SK-N-SH treated with all-trans-retinoic acid at 6 μM for 48 hours (cell line): ENCODE data around the gene ERAL1.

Experiments
- ATAC-seq: fragments of 200-7000 bp; cut with Tn5 transposase; 3 replicates; pipeline ENCODE4 v1.9.1; 2020; ENCODE audit warnings: mild to moderate bottlenecking, moderate library complexity
- ARNTL ChIP-seq: fragments of 450-650 bp; formaldehyde crosslinking; IDR thresholded peaks from 2 replicates; pipeline ENCODE4 v1.5.0; 2020; ENCODE audit warnings: low read depth, mild to moderate bottlenecking, moderate library complexity, borderline replicate concordance
- BACH2 ChIP-seq: fragments of 250-450 bp; sonication (Bioruptor Pico); IDR thresholded peaks from 2 replicates; pipeline ENCODE4 v1.9.0; 2021; ENCODE audit warnings: mild to moderate bottlenecking, borderline replicate concordance
- CSDC2 ChIP-seq: fragments of 250-450 bp; sonication (Bioruptor Pico); IDR thresholded peaks from 2 replicates; pipeline ENCODE4 v1.5.0; 2020; ENCODE audit warnings: mild to moderate bottlenecking, moderate library complexity
- ESRRG ChIP-seq: fragments of 250-450 bp; sonication (Bioruptor Pico); IDR thresholded peaks from 2 replicates; pipeline ENCODE4 v1.6.1; 2021; ENCODE audit warnings: mild to moderate bottlenecking
- GLIS3 ChIP-seq: fragments of 250-450 bp; sonication (Bioruptor Pico); IDR thresholded peaks from 2 replicates; pipeline ENCODE4 v1.5.0; 2020; ENCODE audit warnings: mild to moderate bottlenecking, moderate library complexity
- ISL1 ChIP-seq: fragments of 250-450 bp; sonication (Bioruptor Pico); IDR thresholded peaks from 2 replicates; pipeline ENCODE4 v2.1.2; 2022; ENCODE audit warnings: mild to moderate bottlenecking, moderate library complexity
- OSR1 ChIP-seq: fragments of 250-450 bp; sonication (Bioruptor Pico); IDR thresholded peaks from 2 replicates; pipeline ENCODE4 v1.8.0; 2022; ENCODE audit warnings: moderate library complexity, mild to moderate bottlenecking, inconsistent platforms
- PPARA ChIP-seq: fragments of 250-450 bp; sonication (Bioruptor Pico); IDR thresholded peaks from 2 replicates; pipeline ENCODE4 v1.5.0; 2020; ENCODE audit warnings: mild to moderate bottlenecking, borderline replicate concordance
- RARB ChIP-seq: fragments of 250-450 bp; sonication (Bioruptor Pico); IDR thresholded peaks from 2 replicates; pipeline ENCODE4 v1.8.0; 2021; ENCODE audit warnings: mild to moderate bottlenecking, moderate library complexity
- SNAI2 ChIP-seq: fragments of 250-450 bp; sonication (Bioruptor Pico); IDR thresholded peaks from 2 replicates; pipeline ENCODE4 v1.5.0; 2020; ENCODE audit warnings: mild to moderate bottlenecking, moderate library complexity
- TCF4 ChIP-seq: fragments of 250-450 bp; sonication (Bioruptor Pico); IDR thresholded peaks from 2 replicates; pipeline ENCODE4 v1.8.0; 2021; ENCODE audit warnings: mild to moderate bottlenecking, moderate library complexity, borderline replicate concordance
- TOX ChIP-seq: fragments of 250-450 bp; sonication (Bioruptor Pico); IDR thresholded peaks from 2 replicates; pipeline ENCODE4 v1.8.0; 2021; ENCODE audit warnings: mild to moderate bottlenecking, moderate library complexity, borderline replicate concordance
- ZC3H10 ChIP-seq: fragments of 250-450 bp; sonication (Bioruptor Pico); IDR thresholded peaks from 2 replicates; pipeline ENCODE4 v1.5.1; 2021; ENCODE audit warnings: mild to moderate bottlenecking, moderate library complexity
- ZFP30 ChIP-seq: fragments of 450-650 bp; formaldehyde crosslinking; IDR thresholded peaks from 2 replicates; pipeline ENCODE4 v1.5.0; 2022; ENCODE audit warnings: mild to moderate bottlenecking, moderate library complexity
- ZNF565 ChIP-seq: fragments of 450-650 bp; formaldehyde crosslinking; conservative IDR thresholded peaks from 2 replicates; pipeline ENCODE4 v1.5.0; 2020; ENCODE audit warnings: low read depth, mild to moderate bottlenecking, moderate library complexity
- ZNF70 ChIP-seq: fragments of 450-650 bp; formaldehyde crosslinking; IDR thresholded peaks from 2 replicates; pipeline ENCODE4 v1.5.0; 2020; ENCODE audit warnings: mild to moderate bottlenecking, moderate library complexity
- ZNF8 ChIP-seq: fragments of 450-650 bp; formaldehyde crosslinking; IDR thresholded peaks from 2 replicates; pipeline ENCODE4 v1.5.0; 2020; ENCODE audit warnings: mild to moderate bottlenecking, moderate library complexity
- TF ChIP-seq, protein P1 (sequence below): fragments of 250-450 bp; sonication (Bioruptor Pico); IDR thresholded peaks from 2 replicates; pipeline ENCODE4 v1.5.0; 2020; ENCODE audit warnings: mild to moderate bottlenecking, moderate library complexity
- TF ChIP-seq, protein P2 (sequence below): fragments of 250-450 bp; sonication (Bioruptor Pico); IDR thresholded peaks from 2 replicates; pipeline ENCODE4 v1.5.1; 2021; ENCODE audit warnings: mild to moderate bottlenecking, moderate library complexity
- TF ChIP-seq, protein P3 (sequence below): fragments of 250-450 bp; sonication (Bioruptor Pico); IDR thresholded peaks from 2 replicates; pipeline ENCODE4 v1.8.0; 2021; ENCODE audit warnings: low read depth, mild to moderate bottlenecking, moderate library complexity, borderline replicate concordance
- TF ChIP-seq, protein P4 (sequence below): fragments of 250-450 bp; sonication (Bioruptor Pico); IDR thresholded peaks from 2 replicates; pipeline ENCODE4 v1.5.1; 2020; ENCODE audit warnings: low read depth, mild to moderate bottlenecking, moderate library complexity
- TF ChIP-seq, protein P5 (sequence below): fragments of 250-450 bp; sonication (Bioruptor Pico); IDR thresholded peaks from 2 replicates; pipeline ENCODE4 v1.8.0; 2020; ENCODE audit warnings: mild to moderate bottlenecking, moderate library complexity, borderline replicate concordance

The ERAL1 gene

DNA sequence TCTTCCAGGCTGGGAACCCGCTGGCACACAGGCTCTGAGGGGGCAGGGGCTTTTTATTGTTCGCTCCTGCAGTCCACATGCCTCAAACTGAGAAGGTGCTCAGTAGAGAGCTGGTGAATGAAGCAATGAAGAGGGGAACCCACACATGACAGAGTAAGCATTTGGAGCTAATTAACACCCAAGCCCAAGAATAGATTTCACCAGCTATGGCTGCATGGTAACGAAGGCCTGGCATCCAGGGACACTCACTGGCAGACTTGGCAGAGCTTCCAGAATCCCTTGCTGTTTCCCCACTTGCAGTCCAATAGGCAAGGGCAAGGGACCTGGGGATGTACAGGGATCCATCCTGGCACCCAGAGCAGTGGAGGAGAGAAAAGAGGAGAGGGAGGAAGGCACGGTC is 30.5 kb downstream of the ERAL1 start:
- ATAC-seq: no peak
- TF ChIP-seq GLIS3 (CRISPR knock-in tag): no peak
- no peak for TF ChIP-seq PPARA (CRISPR knock-in tag)
- TF ChIP-seq TCF4 (CRISPR knock-in tag): no peak
- no peak for TF ChIP-seq ARNTL (CRISPR knock-in tag)
- no peak for TF ChIP-seq ZNF565 (CRISPR knock-in tag)
- no peak for TF ChIP-seq CSDC2
- TF ChIP-seq, protein P1, sequence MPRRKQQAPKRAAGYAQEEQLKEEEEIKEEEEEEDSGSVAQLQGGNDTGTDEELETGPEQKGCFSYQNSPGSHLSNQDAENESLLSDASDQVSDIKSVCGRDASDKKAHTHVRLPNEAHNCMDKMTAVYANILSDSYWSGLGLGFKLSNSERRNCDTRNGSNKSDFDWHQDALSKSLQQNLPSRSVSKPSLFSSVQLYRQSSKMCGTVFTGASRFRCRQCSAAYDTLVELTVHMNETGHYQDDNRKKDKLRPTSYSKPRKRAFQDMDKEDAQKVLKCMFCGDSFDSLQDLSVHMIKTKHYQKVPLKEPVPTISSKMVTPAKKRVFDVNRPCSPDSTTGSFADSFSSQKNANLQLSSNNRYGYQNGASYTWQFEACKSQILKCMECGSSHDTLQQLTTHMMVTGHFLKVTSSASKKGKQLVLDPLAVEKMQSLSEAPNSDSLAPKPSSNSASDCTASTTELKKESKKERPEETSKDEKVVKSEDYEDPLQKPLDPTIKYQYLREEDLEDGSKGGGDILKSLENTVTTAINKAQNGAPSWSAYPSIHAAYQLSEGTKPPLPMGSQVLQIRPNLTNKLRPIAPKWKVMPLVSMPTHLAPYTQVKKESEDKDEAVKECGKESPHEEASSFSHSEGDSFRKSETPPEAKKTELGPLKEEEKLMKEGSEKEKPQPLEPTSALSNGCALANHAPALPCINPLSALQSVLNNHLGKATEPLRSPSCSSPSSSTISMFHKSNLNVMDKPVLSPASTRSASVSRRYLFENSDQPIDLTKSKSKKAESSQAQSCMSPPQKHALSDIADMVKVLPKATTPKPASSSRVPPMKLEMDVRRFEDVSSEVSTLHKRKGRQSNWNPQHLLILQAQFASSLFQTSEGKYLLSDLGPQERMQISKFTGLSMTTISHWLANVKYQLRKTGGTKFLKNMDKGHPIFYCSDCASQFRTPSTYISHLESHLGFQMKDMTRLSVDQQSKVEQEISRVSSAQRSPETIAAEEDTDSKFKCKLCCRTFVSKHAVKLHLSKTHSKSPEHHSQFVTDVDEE: no peak
- TF ChIP-seq ZNF8 (CRISPR knock-in tag): no peak
- TF ChIP-seq, protein P2, sequence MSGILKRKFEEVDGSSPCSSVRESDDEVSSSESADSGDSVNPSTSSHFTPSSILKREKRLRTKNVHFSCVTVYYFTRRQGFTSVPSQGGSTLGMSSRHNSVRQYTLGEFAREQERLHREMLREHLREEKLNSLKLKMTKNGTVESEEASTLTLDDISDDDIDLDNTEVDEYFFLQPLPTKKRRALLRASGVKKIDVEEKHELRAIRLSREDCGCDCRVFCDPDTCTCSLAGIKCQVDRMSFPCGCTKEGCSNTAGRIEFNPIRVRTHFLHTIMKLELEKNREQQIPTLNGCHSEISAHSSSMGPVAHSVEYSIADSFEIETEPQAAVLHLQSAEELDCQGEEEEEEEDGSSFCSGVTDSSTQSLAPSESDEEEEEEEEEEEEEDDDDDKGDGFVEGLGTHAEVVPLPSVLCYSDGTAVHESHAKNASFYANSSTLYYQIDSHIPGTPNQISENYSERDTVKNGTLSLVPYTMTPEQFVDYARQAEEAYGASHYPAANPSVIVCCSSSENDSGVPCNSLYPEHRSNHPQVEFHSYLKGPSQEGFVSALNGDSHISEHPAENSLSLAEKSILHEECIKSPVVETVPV: no peak
- no peak for TF ChIP-seq BACH2
- no peak for TF ChIP-seq RARB (CRISPR knock-in tag)
- TF ChIP-seq SNAI2: no peak
- no peak for TF ChIP-seq ZFP30 (CRISPR knock-in tag)
- TF ChIP-seq, protein P3, sequence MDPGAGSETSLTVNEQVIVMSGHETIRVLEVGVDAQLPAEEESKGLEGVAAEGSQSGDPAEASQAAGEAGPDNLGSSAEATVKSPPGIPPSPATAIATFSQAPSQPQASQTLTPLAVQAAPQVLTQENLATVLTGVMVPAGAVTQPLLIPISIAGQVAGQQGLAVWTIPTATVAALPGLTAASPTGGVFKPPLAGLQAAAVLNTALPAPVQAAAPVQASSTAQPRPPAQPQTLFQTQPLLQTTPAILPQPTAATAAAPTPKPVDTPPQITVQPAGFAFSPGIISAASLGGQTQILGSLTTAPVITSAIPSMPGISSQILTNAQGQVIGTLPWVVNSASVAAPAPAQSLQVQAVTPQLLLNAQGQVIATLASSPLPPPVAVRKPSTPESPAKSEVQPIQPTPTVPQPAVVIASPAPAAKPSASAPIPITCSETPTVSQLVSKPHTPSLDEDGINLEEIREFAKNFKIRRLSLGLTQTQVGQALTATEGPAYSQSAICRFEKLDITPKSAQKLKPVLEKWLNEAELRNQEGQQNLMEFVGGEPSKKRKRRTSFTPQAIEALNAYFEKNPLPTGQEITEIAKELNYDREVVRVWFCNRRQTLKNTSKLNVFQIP (CRISPR knock-in tag): no peak
- TF ChIP-seq ESRRG (CRISPR knock-in tag): no peak
- no peak for TF ChIP-seq OSR1 (CRISPR knock-in tag)
- no peak for TF ChIP-seq TOX (CRISPR knock-in tag)
- TF ChIP-seq, protein P4, sequence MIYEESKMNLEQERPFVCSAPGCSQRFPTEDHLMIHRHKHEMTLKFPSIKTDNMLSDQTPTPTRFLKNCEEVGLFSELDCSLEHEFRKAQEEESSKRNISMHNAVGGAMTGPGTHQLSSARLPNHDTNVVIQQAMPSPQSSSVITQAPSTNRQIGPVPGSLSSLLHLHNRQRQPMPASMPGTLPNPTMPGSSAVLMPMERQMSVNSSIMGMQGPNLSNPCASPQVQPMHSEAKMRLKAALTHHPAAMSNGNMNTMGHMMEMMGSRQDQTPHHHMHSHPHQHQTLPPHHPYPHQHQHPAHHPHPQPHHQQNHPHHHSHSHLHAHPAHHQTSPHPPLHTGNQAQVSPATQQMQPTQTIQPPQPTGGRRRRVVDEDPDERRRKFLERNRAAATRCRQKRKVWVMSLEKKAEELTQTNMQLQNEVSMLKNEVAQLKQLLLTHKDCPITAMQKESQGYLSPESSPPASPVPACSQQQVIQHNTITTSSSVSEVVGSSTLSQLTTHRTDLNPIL (CRISPR knock-in tag): no peak
- no peak for TF ChIP-seq ZNF70 (CRISPR knock-in tag)

DNA sequence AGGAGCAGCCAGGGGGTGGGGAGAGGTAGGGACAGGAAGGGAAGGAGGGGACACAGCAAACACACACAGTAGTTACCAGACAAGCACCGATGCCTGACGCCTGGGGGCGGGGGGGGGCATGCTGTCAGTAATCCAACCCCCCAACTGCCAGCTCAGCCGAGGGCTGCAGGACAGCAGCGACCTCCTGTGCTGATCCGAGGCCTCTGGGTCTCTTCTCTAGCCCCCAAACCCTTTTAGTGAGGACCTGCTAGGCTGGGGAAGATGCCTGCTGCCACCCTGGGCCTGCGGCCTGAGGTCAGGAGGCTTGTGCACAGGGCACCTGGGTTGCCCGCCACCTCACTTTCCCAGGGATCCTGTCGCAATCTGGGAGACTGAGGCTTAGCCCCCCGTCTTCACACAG is 31.1 kb downstream of the ERAL1 start:
- TF ChIP-seq RARB (CRISPR knock-in tag): no peak
- TF ChIP-seq PPARA (CRISPR knock-in tag): no peak
- no peak for TF ChIP-seq TCF4 (CRISPR knock-in tag)
- no peak for TF ChIP-seq ZC3H10 (CRISPR knock-in tag)
- TF ChIP-seq, protein P5, sequence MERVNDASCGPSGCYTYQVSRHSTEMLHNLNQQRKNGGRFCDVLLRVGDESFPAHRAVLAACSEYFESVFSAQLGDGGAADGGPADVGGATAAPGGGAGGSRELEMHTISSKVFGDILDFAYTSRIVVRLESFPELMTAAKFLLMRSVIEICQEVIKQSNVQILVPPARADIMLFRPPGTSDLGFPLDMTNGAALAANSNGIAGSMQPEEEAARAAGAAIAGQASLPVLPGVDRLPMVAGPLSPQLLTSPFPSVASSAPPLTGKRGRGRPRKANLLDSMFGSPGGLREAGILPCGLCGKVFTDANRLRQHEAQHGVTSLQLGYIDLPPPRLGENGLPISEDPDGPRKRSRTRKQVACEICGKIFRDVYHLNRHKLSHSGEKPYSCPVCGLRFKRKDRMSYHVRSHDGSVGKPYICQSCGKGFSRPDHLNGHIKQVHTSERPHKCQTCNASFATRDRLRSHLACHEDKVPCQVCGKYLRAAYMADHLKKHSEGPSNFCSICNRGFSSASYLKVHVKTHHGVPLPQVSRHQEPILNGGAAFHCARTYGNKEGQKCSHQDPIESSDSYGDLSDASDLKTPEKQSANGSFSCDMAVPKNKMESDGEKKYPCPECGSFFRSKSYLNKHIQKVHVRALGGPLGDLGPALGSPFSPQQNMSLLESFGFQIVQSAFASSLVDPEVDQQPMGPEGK (CRISPR knock-in tag): no peak
- TF ChIP-seq, protein P4 (CRISPR knock-in tag): no peak
- TF ChIP-seq, protein P2: no peak
- TF ChIP-seq ISL1 (CRISPR knock-in tag): no peak
- TF ChIP-seq, protein P1: no peak
- no peak for TF ChIP-seq ZFP30 (CRISPR knock-in tag)
- no peak for TF ChIP-seq BACH2
- no peak for TF ChIP-seq TOX (CRISPR knock-in tag)
- TF ChIP-seq CSDC2: no peak
- TF ChIP-seq ZNF8 (CRISPR knock-in tag): no peak
- TF ChIP-seq, all 23 proteins: peak for 0
- ATAC-seq: no peak
